ENCODE measurements around the gene OSBPL3.

DNA sequence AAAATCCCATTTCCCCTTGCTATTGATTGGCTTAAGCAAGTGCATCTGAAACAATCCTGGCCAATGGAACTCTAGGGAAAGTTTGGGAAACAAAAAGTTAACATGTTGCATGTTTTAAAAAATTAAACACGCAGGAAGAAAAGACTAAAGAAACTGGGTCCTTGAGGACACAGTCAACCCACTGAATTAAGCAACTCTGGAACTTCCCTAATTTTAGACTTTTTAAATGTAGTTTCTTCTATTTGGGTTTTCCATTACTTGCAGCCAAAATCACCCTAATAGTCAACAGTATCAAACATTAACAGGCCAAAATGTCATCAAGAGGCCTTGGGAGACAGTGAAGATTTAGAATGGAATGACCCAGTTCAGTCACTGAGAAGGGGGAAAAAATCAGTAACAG is 40.6 kb downstream of the OSBPL3 start:
- TF ChIP-seq TAF1 (conservative IDR thresholded peaks at IDR 0.05) (no peak), YY1 (IDR thresholded peaks at IDR 0.05) (no peak), FOXA1 (IDR thresholded peaks at IDR 0.05) (no peak), GABPA (IDR thresholded peaks at IDR 0.05 in 1 of 2, conservative IDR thresholded peaks at IDR 0.05 in 1 of 2) (no peak)
- TF ChIP-seq, protein P1, sequence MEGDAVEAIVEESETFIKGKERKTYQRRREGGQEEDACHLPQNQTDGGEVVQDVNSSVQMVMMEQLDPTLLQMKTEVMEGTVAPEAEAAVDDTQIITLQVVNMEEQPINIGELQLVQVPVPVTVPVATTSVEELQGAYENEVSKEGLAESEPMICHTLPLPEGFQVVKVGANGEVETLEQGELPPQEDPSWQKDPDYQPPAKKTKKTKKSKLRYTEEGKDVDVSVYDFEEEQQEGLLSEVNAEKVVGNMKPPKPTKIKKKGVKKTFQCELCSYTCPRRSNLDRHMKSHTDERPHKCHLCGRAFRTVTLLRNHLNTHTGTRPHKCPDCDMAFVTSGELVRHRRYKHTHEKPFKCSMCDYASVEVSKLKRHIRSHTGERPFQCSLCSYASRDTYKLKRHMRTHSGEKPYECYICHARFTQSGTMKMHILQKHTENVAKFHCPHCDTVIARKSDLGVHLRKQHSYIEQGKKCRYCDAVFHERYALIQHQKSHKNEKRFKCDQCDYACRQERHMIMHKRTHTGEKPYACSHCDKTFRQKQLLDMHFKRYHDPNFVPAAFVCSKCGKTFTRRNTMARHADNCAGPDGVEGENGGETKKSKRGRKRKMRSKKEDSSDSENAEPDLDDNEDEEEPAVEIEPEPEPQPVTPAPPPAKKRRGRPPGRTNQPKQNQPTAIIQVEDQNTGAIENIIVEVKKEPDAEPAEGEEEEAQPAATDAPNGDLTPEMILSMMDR (IDR thresholded peaks at IDR 0.05; ENCODE audit: low read depth, low read length, missing input control) = no peak
- TF ChIP-seq, protein P2, sequence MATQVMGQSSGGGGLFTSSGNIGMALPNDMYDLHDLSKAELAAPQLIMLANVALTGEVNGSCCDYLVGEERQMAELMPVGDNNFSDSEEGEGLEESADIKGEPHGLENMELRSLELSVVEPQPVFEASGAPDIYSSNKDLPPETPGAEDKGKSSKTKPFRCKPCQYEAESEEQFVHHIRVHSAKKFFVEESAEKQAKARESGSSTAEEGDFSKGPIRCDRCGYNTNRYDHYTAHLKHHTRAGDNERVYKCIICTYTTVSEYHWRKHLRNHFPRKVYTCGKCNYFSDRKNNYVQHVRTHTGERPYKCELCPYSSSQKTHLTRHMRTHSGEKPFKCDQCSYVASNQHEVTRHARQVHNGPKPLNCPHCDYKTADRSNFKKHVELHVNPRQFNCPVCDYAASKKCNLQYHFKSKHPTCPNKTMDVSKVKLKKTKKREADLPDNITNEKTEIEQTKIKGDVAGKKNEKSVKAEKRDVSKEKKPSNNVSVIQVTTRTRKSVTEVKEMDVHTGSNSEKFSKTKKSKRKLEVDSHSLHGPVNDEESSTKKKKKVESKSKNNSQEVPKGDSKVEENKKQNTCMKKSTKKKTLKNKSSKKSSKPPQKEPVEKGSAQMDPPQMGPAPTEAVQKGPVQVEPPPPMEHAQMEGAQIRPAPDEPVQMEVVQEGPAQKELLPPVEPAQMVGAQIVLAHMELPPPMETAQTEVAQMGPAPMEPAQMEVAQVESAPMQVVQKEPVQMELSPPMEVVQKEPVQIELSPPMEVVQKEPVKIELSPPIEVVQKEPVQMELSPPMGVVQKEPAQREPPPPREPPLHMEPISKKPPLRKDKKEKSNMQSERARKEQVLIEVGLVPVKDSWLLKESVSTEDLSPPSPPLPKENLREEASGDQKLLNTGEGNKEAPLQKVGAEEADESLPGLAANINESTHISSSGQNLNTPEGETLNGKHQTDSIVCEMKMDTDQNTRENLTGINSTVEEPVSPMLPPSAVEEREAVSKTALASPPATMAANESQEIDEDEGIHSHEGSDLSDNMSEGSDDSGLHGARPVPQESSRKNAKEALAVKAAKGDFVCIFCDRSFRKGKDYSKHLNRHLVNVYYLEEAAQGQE (IDR thresholded peaks at IDR 0.05) = no peak
- TF ChIP-seq, protein P3, sequence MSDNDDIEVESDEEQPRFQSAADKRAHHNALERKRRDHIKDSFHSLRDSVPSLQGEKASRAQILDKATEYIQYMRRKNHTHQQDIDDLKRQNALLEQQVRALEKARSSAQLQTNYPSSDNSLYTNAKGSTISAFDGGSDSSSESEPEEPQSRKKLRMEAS (IDR thresholded peaks at IDR 0.05) = no peak
- TF ChIP-seq, protein P4, sequence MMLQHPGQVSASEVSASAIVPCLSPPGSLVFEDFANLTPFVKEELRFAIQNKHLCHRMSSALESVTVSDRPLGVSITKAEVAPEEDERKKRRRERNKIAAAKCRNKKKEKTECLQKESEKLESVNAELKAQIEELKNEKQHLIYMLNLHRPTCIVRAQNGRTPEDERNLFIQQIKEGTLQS (IDR thresholded peaks at IDR 0.05) = no peak

Measured in liver (tissue), 3 donors.